SU-DHL-6 (cell line): ENCODE results near the gene BCLAF3.

ENCODE experiments used
- CTCF ChIP-seq: fragments of 200-600 bp; sonication (generic); IDR thresholded peaks from one replicate; pipeline ENCODE4 v1.5.1; 2017; ENCODE audit warnings: antibody characterized with exemption, mild to moderate bottlenecking, low read length, moderate library complexity; ENCODE audit not compliant: insufficient read depth, poor library complexity, severe bottlenecking
- EZH2phosphoT487 ChIP-seq: fragments of 200-600 bp; sonication (generic), shearing (Covaris generic); conservative IDR thresholded peaks from 2 replicates; pipeline ENCODE4 v1.6.1; 2018; ENCODE audit warnings: mild to moderate bottlenecking, antibody characterized with exemption, low read length, moderate library complexity, mixed read lengths

- no peak for TF ChIP-seq CTCF
- no peak for TF ChIP-seq EZH2phosphoT487
These were observed 24.6 kb upstream of the BCLAF3 start for GRCh38 chrX:20015422-20015821.
